ENCODE data around the gene BDH1.

Gene BDH1

GRCh38 chr3:197545571-197545970, 10.2 kb downstream of the BDH1 start:
- no peaks in the 10 kb centered on the region for H3K9me3 ChIP-seq
- TF ChIP-seq, protein P1, sequence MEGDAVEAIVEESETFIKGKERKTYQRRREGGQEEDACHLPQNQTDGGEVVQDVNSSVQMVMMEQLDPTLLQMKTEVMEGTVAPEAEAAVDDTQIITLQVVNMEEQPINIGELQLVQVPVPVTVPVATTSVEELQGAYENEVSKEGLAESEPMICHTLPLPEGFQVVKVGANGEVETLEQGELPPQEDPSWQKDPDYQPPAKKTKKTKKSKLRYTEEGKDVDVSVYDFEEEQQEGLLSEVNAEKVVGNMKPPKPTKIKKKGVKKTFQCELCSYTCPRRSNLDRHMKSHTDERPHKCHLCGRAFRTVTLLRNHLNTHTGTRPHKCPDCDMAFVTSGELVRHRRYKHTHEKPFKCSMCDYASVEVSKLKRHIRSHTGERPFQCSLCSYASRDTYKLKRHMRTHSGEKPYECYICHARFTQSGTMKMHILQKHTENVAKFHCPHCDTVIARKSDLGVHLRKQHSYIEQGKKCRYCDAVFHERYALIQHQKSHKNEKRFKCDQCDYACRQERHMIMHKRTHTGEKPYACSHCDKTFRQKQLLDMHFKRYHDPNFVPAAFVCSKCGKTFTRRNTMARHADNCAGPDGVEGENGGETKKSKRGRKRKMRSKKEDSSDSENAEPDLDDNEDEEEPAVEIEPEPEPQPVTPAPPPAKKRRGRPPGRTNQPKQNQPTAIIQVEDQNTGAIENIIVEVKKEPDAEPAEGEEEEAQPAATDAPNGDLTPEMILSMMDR (IDR thresholded peaks at IDR 0.05; ENCODE audit: low read depth, low read length): no peak
- no peaks in the 10 kb centered on the region; the same call in none of the 2 replicates for H3K4me1 ChIP-seq
- H3K4me3 ChIP-seq (ENCODE audit: low read depth, low read length): no peak overlapping the region
- no peak for DNase-seq
- H3K36me3 ChIP-seq: peaks cover 3% of the 10 kb centered on the region; the same call in 1 of the 2 replicates
- no peaks in the 10 kb centered on the region for H3K27me3 ChIP-seq

GRCh38 chr3:197545101-197545500, 10.7 kb downstream of the BDH1 start:
- no peaks in the 10 kb centered on the region for H3K9me3 ChIP-seq
- H3K4me3 ChIP-seq (ENCODE audit: low read depth, low read length): no peak overlapping the region
- no peak for DNase-seq
- TF ChIP-seq, protein P1 (IDR thresholded peaks at IDR 0.05; ENCODE audit: low read depth, low read length): no peak
- no peaks in the 10 kb centered on the region for H3K27me3 ChIP-seq
- H3K4me1 ChIP-seq: no peaks in the 10 kb centered on the region; the same call in none of the 2 replicates
- H3K36me3 ChIP-seq: peaks cover 3% of the 10 kb centered on the region; the same call in 1 of the 2 replicates

DNA sequence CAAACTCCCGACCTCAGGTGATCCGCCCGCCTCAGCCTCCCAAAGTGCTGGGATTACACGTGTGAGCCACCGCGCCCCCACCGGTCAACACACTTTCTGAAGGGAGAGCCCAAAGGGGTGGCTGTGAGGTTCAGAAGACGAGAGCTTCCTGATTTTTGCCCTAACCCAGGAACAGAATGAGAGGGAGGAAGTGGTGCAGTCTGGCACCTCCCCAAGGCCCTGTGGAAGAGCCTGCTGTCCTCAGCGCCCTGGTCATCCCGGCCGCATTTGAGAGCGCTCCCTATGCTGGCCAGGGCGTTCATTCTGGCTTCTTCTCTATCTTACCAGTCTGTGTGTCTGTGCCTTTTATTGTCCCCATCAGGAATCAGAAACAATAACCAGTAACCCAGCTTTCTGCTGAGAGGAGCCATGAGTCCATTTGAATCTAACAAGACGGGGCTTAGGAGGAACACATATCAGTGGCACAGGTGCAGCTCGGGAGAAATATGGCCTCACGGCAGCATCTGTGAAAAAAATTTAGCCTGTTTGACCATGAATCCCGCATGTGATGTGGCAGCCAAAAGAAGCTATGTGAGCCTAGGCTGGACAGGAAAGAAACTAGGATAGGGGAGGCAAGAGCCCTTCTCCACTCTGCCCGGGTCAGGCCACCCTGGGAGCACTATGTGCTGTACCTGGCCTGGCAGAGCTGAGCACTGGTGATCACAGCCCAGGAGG, 12.9 kb downstream of the BDH1 start:
- no peak overlapping the region for H3K4me3 ChIP-seq (ENCODE audit: low read depth, low read length)
- TF ChIP-seq, protein P1 (IDR thresholded peaks at IDR 0.05; ENCODE audit: low read depth, low read length): no peak
- H3K4me1 ChIP-seq: no peaks in the 10 kb centered on the region; the same call in none of the 2 replicates
- no peaks in the 10 kb centered on the region for H3K27me3 ChIP-seq
- DNase-seq: no peak
- H3K36me3 ChIP-seq: peaks cover 3% of the 10 kb centered on the region; the same call in 1 of the 2 replicates
- H3K9me3 ChIP-seq: no peaks in the 10 kb centered on the region

DNA sequence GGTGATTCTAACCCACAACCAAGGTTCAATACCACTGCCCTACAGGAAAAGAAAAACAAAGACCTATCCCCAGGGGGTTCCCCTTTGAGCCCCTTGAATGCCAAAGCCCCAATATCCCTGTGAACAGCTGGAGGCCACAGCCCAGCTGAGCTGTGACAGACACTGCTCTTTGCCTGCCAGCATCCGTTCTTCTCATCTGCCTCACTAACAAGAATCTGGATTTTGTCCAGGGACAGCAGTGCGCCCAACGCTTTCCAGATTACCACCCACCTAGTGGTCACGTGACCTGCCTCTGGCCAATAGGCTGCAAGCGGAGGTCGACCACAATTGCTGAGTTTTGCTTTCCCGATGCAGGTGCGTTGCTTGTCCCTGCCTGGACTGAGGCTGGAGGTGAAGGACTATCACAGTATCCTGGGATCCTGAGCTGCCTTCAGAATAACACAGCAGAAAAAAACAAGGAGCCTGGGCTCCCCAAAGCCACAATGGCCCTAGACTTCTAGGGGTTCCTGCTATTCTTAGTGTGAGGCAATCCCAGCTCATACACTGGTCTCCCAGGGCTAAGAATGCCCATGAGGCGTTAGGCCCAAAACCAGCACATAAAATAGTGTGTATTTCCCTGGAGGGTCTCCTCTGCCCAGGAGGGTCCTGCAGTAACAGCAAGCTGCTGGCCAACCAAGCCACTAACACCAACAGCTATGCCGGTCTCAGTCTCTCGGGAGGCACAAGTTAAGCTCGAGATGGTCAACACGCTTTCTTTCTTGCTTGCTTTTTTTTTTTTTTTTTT, 13.8 kb downstream of the BDH1 start:
- Histone ChIP-seq H3K4me3 (ENCODE audit: low read depth, low read length) (peak overlapping the region; percentile 37), H3K9me3 (no peaks in the 10 kb centered on the region), H3K4me1 (no peaks in the 10 kb centered on the region; the same call in none of the 2 replicates), H3K36me3 (peaks cover 3% of the 10 kb centered on the region; the same call in 1 of the 2 replicates), H3K27me3 (no peaks in the 10 kb centered on the region)
- TF ChIP-seq, protein P1 (IDR thresholded peaks at IDR 0.05; ENCODE audit: low read depth, low read length): no peak
- DNase-seq: peak; percentile 95

GRCh38 chr3:197540961-197541377, 14.8 kb downstream of the BDH1 start:
- no peak overlapping the region for H3K4me3 ChIP-seq (ENCODE audit: low read depth, low read length)
- no peak for DNase-seq
- no peaks in the 10 kb centered on the region for H3K9me3 ChIP-seq
- TF ChIP-seq, protein P1 (IDR thresholded peaks at IDR 0.05; ENCODE audit: low read depth, low read length): no peak
- no peaks in the 10 kb centered on the region for H3K36me3 ChIP-seq
- H3K27me3 ChIP-seq: no peaks in the 10 kb centered on the region
- H3K4me1 ChIP-seq: no peaks in the 10 kb centered on the region; the same call in none of the 2 replicates
